GM19467 (cell line): ENCODE measurements around the gene GRM8.

Experiments used
- ATAC-seq: cut with Tn5 transposase; IDR thresholded peaks from one replicate; pipeline ENCODE4 v1.9.1; 2021; ENCODE audit warnings: mild to moderate bottlenecking, moderate library complexity; ENCODE audit not compliant: unreplicated experiment

Gene GRM8

DNA sequence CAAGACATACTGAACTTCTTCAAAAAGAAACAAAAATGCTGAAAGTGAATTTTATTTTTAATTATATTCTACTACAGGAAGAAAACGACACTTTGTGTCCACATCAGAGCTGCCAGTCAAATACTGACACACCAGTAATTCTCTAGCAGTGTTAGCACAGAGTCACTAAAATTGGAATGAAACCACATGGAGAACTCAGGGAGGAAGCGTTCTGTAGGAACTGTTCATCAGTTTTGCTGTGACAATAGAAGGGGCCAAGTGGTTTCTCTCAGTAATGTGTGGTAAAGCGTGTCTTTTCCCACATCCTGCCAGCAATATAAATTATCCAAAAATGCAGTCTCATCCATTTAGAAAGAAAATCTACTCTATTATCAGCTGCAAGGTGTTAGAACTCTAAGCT, 683.3 kb downstream of the GRM8 start:
- no peak for ATAC-seq

DNA sequence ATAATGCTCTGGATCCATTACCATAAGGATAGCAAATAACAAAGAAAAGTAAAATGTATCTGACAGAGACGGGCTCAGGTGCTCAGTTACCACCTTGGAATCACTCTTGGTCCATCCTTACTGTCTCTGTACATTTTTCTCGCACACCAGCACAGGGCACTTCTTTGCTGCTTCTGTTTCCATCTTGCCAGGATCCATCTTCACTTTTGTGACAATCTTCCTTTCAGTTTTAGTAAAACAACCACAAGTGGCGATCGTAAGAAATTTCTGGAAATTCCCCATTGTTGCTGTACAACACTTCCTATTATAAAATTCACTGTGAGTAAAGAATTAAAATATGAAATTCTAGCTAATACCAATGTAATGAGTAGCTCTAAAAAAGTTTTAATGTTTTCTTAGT, 695.5 kb downstream of the GRM8 start:
- no peak for ATAC-seq

DNA sequence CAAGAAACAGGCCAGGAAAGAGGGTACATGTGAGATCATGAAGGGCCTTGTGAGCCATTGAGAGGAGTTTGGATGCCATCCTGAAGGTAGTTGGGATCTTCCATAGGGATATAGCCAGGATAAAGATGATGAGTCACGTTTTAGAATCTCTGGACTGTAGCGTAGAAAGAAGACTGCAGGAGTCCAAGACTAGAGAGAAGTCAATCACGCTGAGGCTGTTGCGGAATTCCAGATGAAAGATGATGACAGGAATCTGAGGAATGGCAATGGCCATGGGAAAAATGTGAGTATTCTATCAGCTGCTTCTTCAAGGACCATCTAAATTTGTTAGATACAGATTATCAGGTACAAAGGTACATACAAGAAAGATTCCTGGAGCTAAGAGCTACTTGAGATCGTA, 711.3 kb downstream of the GRM8 start:
- no peak for ATAC-seq

DNA sequence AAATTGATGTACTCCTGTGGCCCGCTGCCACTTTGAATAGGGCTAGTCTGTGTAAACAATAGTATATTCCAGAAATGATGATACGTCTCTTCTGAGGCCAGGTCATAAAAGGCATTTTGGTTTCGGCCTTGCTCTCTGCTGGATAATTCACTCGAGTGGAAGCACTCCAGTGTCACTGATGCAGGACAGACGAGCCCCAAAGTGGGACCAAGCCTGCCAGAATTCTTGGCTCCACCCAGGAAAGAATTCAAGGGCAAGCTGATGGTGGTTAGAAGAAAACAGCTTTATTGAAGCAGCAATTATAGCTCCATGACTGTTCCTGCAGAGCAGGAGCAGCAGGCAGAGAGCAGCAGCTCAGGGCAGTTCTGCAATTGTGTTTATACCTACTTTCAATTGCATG, 717.6 kb downstream of the GRM8 start:
- no peak for ATAC-seq

DNA sequence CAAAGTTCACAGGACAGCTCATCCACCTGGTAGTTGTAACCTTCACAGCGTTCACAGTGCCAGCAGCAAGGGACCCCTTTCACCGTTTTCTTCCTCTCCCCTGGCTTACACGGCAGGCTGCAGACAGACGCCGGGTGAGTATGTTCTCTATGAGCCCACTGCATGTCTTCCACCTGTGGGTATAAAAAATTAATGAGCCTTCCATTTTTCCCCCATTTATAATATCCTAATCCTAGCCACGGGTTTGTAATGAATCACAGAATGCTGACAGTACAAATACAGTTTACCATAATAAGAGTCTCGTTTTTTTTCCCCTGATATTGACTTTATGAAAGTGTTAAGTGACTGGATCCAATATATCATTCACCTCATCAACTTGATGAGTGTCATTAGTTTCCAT, 719.0 kb downstream of the GRM8 start:
- ATAC-seq: no peak

DNA sequence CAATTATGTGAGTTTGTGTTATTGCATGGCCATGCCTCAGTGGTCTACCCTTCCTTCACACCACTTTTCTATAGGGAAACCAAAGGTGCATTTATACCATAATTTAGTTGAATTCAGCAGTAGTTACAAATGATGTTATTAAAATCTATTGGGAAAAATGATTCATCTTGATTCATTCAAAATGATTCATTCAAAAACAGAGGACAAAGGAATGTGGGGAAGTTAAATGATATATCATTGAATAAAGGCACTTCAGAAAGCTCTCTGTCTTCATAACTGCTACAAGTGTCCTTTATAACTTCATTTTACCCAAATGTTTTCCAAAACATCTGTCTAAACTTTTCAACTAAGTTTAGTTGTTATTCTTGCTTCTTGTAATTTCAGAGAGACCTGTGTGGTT, 722.9 kb downstream of the GRM8 start:
- ATAC-seq: no peak

DNA sequence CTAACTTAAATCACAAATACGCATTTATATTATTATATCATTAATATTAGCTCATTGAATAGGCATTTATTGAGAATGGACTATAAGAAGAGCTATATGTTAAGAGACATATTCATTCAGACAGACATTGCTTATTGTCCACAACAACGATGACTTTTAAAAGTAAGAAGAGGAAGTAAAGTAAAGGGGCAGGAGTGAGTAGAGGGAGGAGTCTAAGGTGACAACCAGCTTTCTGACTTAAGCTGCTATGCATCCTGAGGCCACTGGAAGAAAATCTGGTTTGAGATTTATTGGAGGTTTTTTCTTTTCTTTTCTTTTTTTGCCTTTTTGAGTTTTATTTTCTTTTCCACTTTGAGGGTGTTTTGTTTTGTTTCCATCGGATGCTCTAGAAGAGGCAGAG, 723.5 kb downstream of the GRM8 start:
- ATAC-seq: no peak

DNA sequence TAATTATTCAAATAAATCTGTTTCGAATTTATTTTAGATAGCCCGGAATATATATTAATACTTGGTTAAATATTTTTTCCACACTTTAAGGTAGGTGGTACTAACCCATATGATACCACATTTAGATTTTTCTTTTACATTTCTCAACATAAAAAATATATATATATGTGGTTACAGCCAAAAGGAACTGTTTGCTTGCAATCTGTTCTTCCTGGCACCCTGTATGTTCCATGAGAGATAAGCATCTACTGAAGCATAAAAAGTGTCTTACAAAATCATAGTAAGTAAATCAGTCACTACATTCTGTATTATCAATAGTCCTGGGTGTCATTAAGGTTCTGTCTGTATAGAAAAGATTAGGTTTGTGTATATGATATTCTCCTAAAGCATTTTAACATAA, 726.8 kb downstream of the GRM8 start:
- no peak for ATAC-seq

DNA sequence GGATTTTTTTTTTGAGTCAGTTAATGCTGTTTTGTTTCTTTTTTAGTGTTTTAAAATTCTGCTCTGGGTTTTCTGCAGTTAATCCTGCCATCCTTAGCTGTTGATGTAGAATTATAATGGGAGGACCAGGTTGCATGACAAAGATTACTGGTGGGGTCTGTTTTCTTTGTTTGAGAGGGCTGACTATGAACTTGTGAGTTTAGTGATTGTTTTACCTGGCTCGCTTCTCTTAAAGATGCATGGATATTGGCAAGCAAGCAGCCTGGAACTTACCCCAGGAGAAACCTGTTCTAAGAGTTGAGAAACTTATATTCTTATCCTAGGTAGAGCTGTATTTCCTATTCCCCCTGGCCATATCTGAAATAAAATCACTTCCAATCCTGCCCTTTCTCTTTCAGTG, 727.8 kb downstream of the GRM8 start:
- no peak for ATAC-seq

DNA sequence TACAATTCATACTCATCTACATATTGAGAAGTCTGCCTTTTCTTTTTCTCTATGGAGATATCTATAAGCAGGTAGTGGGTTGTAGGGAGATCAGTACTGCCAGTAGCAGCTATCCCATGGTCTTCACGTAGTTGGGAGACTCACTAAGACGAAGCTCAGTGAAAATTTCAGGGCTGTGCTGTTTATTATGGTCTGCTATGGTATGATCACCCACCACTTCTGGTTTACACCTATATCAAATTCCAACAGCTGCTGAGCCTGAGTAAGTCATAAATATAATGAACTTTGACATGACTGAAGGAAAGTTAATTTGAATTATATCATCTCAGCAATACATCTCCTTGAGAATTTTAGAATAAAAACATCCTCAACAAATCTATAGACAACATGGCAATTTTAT, 741.7 kb downstream of the GRM8 start:
- no peak for ATAC-seq

DNA sequence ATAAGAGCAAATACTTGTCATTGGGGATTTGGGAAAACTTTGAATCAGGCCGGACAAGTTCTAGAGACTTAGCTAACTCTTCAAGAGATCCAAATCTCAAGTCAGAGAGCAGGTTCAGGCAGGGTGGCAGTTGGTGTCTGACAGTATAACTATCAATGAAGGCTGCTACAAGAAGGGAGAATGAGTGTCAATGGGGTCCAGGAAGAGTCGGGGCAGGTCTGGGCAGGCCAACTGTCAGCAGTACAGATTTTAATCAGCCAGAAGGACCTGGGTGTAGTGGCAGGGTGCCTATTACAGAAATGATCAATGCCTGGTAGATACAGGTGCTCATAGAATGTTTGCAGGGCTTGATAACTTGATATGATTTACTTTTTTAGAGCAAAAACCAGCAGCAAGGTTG, 751.1 kb downstream of the GRM8 start:
- no peak for ATAC-seq

DNA sequence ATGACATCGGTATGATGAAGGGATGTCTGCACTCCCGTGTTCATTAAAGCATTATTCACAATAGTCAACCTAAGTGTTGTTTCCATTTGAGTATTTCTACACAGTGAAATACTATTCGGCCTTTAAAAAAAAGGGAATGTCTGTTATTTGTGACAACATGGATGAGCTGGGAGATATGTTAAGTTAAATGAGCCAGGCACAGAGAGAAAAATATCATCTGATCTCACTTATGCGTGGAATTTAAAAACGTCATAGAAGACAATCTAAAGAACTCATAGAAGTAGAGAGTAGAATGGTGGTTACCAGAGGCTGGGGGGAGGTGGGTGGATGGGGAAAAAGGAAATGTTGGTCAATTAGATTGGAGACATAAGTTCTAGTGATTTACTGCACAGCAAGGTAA, 753.3 kb downstream of the GRM8 start:
- ATAC-seq: no peak

DNA sequence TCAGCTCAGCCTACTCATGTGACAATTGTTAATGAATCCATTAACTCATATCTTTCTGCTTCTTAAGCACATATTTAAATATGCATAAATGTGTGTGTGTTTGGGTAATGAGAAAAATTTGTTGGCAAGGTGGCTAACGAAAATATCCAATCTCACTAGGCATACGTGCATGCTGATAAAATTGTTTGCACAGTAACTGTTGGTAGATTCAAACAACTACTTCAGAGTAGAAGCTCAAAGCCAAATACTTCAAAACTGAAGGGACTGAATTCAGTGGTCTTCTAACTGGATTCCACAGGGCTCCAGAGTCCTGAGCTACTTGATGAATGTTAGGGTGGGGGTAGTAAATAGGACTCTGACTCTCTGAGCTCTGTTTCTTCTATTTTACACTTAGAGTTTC, 757.0 kb downstream of the GRM8 start:
- ATAC-seq: no peak

DNA sequence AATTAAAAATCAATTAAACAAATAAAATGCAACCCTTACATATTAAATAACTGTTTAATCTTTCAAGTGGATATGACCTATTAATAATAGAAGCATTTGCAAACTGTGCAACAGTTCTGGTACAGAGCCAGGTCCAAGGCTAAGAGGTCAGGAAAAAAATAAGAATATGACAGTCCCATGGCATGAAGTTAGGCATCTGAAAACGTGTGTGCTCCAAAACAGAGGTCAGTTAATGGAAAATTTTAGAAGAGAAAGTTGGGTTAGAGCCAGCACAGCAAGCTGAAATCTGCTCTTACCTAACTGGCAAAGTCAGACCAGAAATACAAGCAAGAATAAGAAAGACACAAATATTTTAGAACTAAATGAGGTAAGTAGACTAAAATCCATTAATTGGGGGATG, 757.7 kb downstream of the GRM8 start:
- ATAC-seq: no peak

DNA sequence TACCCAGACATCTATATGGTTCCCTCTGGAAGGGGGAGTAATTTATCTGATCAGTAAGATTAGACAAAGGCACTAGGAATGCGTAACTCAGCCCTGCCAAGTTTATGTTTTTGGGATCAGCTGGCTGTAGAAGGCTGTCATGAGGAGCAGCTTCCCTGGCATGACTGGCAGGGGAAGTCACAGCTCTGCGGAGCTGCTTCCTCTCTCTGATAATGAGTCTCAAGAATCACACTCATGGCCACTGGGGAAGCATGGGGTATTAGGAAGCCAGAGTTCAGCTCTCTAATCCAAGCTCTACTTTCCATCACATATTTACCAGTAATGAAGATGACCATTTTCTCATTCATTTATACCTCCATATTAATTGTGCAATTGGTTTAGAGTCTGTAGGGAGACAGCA, 758.9 kb downstream of the GRM8 start:
- ATAC-seq: no peak

DNA sequence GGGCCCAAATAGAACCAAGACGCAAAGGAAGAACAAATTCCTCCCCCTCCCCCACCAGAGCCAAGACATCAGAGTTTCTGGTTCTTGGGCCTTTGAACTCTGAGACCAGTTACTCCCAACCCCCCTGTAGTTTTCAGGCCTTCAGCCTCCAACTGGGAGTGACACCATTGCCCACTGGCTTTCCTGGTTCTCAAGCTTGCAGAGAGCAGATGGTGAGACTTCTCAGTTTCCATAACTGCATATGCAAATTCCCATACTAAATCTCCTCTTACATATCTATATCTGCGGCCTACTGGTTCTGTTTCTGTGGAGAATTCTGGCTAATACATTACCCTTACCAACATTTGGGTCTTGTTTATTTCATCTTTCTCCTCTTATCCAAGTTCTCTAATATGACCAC, 762.9 kb downstream of the GRM8 start:
- no peak for ATAC-seq

DNA sequence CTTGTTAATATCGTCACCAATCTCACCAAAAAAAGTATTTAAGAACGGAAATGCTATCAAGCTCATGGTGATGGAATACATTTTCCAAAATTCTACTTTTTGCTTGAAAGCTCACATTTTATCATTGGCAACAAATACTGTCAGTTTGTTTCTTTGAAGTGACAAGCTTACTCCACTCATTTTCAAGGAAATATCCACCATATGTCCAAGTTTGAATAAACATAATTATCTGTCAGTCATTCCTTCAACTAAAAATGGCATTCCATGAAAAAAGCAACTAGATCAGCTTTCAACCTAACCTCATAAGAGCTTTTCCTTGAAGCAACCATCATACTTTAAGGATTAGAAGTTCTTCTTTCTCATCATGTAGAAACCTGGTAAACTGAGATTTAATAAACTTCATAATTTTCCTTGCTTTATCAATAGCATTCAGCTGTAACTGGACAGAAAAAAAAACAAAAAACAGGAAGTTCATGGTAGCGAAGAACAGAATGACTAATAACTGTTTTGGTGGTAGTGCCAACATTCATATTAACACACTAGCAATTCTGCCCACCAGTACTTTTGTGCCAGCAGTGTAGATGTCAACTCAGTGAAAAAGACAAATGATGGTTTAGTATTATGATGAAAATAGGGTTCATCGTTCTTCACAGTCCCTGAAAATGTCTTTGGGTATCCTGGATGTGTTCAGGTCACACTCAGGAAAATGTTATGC, 764.9 kb downstream of the GRM8 start:
- ATAC-seq: no peak

DNA sequence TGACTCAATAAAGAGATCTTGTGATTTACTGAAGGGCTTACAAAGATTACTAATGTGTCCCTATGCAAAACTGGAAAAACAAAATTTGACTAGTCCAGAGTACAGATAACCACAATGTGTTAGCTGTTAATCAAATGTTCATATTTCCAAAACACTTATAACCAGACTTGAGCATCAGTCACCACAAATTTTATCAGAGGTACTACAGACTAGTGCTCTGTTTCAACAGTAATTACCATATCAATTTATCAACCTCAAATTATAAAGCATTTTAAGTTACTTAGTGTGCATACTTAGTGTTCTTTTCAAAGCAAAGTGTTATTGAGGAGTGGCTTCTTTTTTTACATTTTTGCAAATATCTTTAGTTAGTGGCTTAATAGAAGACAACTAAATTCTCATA, 765.9 kb downstream of the GRM8 start:
- ATAC-seq: no peak

DNA sequence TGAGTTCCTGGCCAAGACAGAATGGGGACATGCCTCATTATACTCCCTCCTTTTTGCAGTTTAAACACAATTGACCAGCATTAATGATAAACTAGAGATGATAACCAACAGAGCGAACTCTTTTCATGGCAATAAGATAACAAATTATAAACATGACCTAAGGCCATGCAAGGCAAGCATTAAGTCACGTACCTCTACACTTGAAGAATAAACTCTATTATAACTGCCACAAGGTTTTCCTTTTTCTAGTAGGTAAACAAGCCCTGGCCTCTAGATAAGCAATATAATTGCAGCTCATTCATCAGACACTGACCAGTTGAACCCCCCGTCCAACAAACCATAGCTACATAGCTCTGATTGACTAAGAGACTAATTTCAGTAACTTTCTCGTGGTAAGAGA, 767.0 kb downstream of the GRM8 start:
- no peak for ATAC-seq

DNA sequence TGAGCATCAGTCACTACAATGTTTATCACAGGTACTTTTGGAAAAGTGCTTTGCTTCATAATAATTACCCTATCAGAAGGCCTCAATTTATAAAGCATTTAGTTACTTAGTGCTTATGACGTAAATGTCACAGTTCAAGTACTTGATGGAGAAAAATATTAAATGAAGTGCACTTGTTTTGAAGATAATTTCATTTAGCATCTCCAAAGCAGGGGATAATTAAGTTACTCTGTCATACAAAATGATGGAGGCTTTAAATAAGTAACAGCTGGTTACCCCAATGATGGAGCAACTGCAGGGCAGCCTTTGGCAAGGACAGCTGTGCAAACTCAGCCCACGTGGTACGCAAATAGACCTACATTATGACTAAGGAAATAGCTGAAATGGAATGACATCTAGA, 768.8 kb downstream of the GRM8 start:
- no peak for ATAC-seq

DNA sequence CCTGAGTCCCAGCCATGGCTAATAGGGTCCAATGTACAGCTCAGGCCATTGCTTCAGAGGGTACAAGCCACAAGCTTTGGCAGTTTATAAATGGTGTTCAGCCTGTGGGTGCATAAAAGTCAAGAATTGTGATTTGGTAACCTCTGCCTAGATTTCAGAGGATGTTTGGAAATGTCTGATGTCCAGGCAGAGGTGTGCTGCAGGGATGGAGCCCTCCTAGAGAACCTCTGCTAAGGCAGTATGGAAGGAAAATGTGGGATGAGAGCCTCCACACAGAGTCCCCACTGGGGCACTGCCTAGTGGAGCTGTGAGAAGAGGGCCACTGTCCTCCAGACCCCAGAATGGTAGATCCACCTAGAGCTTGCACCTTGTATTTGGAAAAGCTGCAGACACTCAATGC, 779.9 kb downstream of the GRM8 start:
- ATAC-seq: no peak

DNA sequence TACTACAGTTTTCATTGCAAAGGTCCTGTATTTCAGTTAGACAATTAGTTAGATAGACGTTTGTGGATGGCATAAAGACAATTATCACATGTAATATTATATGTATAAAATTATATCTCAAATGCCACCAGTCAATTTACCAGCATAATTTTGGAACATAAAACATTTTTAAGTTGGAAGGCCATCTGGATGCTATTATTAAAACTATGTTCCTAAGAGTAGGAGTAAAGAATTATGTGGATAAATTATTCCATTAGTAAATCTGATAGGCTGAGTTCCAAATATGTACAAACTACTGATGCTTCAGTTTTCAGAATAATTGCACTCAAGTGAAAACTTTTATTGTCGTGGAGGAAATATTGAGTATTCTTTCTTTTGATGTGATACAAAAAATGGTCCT, 790.3 kb downstream of the GRM8 start:
- ATAC-seq: no peak

DNA sequence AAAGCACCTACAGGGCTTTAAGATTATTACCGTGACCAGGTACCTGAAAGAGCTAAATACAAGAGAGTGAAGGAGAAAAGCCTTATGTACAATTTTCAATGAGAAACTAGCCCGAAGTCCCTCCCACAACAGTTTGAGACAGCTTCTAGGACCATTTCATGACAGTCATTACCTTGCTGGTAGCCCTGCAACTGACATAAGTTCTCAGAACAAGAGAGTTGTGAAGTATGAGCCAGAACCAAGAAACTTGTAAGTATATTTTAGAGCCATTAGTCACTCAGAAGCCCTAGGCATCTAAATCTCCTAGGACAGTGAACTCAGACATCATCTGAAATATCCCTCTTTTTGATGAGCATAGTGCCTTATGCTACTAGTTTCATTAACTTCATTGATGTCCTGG, 792.1 kb downstream of the GRM8 start:
- no peak for ATAC-seq

DNA sequence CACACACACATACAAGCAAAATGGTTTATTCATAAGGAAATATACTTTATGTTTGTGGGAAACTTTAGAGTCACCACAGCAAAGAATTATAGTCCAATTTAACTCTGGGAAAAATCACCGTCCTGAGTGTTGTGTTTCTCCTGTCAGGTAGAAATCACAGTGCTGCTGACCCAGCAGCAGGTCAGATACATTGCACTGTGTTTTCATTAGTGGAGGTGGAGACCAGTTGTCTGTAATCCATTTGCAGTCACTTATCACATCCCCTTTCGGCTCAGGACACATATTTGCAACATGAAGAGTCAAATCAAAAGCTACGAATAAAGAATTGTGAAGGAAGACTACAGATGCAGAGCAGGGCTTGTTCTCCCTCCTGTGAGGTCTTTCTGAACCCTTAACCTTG, 799.6 kb downstream of the GRM8 start:
- ATAC-seq: no peak
